HG02943 (cell line): Measurements from ENCODE around the gene INCA1.
A peak's percentile ranks its signal among the peaks of the same experiment; 100 is the strongest.

ENCODE experiments used
- ATAC-seq: cut with Tn5 transposase; IDR thresholded peaks from one replicate; pipeline ENCODE4 v1.9.1; 2021; ENCODE audit warnings: mild to moderate bottlenecking, low read depth, moderate library complexity; ENCODE audit not compliant: unreplicated experiment

INCA1 gene

DNA sequence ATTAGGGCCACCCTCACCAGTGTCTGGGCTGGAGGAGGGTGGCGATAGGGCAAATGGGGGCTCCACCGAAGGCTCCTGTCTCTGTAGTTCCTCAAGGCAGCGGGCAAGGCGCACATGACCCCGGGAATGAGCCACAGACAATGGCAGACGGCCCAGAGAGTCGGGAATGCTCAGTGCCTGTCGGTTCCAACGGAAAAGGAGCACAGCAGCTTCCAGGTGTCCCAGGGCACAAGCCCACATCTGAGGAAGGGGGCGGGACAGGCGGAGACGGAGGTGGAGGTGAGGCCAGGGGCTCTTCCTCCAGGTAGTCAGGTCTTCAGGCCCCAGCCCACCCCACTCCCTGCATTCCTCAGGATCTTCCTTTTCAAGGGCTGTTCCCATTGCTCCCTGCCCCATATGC is 24.6 kb downstream of the INCA1 start:
- no peak for ATAC-seq

DNA sequence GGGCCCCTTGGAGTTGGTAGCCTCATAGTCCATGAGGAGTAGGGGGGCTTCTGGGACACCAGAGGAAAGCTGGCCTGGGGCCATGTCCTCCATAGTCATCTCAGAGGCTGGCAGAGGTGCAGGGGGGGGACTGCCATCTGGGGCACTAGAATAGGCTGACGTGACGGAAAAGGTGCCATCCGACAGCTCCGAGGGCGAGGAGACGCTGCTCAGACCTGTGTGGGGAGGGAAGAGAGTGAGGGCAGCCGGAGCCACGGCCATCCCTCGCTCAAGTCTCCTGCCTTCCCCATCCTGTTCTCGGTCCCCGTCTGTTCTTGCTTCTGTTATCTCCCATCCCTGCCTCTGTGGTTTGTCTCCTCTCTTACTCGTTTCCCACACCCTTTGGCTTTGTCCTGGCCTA is 25.0 kb downstream of the INCA1 start:
- no peak for ATAC-seq

DNA sequence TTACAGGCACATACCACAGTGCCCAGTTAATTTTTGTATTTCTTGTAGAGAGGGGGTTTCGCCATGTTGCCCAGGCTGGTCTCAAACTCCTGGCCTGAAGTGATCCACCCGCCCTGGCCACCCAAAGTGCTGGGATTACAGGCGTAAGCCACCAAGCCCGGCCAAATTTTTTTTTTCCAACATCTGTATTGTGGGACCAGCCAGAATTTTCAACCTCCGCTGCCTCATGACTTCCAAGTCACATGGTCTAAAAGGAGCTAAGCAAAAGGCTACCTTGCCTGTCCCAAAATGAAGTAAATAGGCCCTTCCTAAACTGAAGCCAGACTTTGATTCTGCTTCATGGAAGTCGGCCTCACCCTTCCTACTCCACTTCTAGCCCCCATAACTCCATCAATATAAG is 25.5 kb downstream of the INCA1 start:
- no peak for ATAC-seq

DNA sequence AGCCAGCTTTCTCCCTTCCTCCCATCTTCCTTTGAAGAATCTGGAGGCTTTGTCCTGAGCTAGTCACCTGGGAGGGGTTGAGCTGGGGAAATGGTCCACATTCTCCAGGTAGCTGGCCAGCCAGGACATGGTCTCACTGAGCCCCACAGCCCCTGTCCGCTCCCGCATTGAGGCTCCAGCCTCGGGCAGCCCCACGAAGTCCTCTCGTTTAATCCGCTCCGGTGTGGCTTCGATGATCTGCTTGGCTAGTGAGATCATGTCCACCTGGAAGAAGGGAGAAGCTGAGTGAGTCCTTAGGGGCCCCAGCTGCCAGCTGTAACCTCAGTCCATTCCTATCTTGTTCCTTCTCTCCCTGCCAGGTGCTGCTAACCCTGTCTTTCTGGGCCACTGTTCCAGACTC is 27.0 kb downstream of the INCA1 start:
- no peak for ATAC-seq

DNA sequence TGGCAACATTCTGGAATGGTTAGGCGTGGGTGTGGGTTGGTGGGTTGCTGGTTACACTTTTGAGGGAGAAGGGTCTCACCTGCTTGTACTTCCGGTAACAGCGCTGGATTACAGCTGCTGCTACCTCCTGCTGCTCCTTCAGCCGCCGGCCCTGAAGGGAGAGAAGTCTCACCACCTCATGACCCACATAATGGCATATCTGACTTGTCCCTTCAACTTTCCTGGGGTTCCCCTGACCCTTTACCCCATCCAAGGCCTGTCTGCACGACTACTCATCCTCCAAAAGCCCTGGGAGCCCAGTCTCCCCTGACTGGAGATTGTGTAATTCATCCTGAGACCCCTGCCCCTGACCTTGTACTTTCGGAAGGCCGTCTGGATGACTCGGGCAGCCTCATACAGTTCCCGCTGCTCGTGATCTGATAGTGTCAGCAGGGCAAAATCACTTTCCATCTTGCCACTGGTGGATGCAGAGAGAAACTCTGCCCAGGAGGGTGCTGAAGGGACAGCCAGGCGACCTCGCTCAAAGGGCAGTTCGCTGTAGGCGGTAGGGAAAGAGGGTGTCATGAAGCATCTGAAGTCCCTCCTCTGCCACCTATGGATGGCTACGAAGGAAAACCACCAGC is 27.7 kb downstream of the INCA1 start:
- no peak for ATAC-seq

DNA sequence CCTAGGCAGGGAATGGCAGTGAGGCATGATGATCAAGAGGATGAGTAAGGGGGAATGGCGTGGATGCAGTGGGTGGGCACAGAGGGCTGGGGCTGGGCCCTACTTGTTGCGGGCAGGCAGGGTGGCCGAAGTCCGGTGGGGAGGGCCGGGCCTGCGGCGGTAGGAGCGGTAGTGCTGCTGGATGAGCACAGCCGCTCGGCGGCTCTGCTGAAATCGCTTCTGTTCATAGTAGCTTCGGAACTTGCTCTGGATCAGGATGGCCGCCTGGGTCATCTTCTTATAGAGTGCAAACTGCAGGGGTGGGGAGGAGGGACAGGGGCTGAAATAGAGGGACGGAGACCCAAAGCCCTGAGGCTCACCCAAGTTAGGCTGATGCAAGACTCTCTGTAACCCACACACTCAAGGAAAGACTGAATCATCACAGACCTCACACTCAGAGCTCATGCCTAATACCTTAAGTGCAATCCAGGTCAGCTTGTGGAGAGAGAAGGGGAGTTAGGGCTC is 28.2 kb downstream of the INCA1 start:
- ATAC-seq: no peak

DNA sequence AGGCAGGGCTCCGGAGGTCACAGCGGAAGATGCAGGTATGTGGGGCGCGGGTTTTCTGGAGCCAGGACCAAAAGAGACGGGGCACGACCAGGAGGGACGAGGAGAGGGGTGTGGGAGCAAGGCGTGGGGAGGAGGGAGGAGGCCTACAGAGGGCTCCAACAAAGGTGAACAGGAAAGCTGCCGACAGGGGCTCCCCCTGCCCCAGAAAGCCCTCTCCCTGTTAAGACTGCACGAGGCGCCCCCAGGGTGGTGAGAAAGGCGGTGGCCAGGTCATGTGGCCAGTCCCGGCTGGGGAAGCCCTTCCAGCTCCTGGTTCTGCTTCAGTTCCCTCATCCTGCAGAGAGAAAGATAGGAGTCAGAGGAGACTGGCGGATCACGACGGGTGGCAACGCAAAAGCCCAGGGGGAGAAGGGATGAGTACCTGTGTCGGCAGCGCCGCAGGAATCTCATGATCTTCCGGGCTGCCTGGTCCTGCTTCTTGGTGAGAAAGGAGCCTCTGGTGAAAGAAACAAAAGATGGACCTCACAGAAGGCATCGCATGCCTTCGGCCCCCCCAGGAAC is 28.8 kb downstream of the INCA1 start:
- no peak for ATAC-seq

DNA sequence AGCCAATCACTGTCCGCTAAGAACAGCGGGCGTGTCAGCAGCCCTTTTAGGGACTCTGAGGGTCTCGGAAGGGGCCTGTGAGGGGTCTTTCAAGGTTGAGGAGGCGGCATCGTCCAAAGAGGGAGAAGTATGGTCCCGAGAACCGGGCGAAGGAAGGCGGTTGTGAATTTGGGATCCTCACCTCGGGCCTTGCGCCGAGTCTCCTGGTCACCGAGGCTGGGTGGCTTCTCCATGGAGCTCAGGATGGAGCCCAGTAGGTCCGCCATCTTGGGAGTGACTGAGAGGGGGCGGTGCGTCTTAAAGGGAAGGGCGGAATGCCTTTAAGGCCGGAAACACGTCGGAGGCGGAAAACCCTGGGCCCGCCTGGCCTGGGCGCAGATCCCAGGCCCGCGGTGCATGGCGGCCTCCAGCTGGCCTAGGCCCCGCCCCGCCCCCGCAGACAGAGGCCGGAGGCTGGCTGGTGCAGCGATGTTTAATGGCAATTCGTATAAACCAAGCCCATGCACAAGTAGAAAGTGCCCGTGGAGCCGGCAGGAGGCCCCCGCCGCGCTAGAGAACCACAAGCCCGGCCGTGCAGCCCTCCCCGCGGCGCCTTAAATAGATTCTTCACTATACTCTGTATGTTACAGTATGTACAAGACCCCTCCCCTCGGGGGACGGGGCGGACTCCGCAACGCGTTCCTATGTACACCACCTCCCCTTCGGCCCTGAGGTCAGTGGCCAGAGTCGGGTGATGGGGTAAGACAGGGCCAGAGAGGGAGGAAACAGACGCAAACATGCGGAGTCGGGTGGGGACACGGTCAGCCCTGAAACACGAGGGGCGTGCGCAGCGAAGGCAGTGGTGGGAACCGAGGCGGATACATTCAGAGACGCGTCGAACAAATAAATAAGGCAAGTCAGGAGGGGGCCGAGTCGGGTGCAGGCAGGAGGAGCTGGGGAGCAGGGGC is 29.5 kb downstream of the INCA1 start, which contains the start of gene SPAG7:
Gene SPAG7 (minus strand): TSS at position 279 of the 947 bp plus-strand sequence. CDS start 13 bp downstream, at position 266.
- ATAC-seq: peak; percentile 50

DNA sequence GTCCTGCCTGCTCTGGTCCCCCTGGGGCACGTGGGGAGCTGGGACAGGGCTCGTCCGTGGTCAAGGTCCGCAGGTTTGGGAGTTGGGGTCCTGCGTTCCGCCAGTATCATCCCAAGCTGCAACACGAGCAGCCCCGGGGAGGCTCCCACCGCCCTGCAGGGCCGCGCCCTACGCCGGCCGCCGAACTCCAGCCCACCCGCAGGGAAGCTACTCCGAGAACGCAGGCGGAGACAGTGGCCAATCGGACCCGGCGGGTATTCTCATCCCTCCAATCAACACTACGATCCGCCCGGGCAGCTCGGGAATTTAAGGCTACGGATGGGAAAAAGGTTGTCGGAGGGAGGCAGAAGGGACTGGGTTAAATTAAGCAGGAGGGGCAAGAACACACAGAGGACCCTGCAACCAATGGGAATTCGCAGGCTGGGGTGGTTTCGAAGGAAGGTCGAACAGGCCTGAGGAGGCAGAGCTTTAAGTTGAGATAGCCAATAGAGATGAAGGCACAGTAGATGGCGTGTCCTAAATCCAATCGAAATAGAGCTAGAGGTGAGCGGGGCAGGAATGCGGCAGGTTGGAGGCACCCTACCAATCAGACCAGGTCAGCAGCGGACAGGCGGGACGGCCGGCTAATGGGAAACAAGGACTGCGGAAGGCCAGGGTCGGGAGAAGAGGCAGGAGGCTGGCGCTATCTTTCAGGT is 30.3 kb downstream of the INCA1 start:
- ATAC-seq: peak; percentile 89

DNA sequence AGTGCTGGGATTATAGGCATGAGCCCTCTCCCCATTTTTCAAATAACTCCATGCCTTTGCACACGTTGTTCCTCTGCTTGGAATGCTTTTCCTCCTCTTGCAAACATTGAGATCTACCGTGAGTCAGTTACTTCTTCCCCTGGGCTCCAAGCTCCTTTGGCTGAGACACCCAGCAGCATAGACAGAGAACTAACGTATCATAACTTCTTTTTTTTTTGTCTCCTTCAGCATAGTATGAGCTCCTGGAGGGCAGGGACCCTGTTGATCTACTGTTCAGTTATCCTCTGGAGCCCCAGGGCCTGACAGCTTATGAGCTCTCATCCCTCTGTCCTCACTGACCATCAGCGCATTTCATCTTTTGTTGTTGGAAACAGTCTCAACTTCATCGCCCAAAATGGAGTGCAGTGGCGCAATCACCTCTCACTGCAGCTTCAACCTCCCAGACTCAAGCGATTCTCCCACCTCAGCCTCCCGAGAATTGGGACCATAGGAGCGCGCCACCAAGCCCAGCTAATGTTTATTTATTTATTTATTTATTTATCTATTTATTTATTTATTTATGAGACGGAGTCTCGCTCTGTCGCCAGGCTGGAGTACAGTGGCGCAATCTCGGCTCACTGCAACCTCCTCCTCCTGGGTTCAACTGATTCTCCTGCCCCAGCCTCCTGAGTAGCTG is 31.9 kb downstream of the INCA1 start:
- ATAC-seq: no peak

DNA sequence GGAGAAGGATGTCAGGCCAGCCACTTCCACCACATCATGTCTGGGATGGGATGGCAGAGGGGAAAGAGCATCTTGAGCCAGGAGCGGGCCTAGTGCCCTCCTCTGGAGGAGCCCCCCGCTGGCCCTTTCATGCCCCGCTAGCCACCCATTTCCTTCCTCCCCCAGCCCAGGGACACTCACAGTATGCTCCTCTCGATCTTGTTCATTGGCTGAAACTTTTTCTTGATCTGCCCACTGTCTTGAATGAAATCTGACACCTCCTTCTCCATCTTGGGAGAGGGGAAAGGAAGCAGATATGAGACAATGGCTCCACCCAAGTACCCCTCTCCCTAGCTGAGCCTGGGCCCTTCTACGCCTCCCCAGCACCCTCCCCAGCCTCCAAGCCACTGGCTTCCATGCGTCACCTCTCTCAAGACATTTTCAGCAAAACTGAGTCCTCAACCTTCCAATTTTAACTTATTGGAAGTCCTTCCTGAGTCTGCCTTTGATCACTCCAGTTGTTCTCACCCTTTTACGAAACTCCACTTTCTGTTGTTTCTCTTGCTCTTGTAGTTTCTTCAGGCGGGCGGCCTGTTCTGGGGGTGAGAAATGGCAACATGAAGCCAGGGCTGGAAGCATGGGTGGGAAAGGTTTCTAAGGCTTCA is 36.9 kb downstream of the INCA1 start:
- no peak for ATAC-seq

DNA sequence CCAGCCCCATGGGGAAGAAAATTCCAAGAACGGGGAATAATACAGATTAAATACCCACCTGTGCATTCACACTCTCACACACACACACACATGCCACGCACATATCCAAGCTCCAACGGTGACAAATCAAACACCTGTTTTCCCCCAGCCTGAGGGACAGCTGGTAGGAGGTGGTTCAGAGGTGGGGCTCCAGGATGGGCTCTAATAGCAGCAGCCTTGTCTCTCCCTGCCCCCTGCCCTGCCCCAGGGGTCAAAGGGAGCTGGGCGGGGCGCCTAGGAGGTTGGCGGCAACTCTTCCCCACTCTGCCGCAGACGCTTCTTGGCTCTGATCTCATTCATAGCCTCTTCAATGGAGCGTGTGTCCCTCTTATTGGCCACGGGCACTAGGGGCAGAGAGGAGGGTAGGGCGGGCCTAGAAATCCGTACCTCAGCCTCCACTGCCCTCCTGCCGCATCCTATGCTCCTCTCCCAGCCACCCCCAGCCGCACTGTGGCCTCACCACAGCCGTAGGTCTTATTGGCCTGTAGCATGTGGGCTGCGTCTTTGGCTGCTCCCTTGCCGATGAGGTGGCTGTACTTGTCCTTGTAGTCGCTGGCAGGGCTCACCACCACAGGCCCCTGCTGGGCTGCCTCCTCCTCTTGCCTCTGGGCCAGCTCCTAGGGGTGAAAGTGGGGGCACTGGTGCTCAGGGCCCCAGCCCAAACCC is 37.9 kb downstream of the INCA1 start:
- no peak for ATAC-seq

DNA sequence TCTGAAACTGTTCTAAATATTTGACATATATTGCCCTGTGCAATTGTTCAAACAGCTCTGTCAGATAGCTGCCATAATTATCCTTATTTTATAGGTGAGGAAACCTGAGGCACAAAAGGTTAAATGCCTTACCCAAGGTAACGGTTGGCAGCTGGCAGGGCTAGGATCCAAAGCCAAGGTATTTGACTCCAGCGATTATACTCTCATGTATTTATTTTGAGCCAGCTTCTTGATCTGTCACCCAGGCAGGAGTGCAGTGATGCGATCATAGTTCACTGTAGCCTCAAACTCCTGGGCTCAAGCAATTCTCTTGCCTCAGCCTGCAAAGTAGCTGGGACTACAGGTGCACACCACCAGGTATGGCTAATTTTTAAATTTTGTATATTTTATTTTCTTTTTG is 39.2 kb downstream of the INCA1 start:
- ATAC-seq: no peak

DNA sequence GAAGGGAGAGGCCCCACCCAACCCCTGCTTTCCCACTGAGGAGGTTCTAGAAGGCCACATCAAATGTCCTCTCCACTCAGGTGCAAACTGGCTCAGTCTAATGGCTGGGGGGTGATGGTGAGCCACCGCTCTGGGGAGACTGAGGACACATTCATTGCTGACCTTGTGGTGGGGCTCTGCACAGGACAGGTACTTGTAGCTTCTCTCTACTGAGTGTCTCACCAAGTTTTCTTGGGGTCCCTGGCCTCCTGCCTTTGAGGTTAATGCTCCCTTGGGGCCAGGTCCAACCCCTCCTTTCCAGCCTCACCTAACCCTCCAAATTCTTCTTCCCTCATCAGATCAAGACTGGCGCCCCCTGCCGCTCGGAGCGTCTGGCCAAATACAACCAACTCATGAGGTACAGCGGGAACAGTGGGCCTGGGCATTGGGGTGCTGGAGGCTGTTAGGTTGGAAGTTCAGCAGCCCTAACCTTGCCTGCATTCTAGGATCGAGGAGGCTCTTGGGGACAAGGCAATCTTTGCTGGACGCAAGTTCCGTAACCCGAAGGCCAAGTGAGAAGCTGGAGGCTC is 40.7 kb downstream of the INCA1 start:
- ATAC-seq: no peak

DNA sequence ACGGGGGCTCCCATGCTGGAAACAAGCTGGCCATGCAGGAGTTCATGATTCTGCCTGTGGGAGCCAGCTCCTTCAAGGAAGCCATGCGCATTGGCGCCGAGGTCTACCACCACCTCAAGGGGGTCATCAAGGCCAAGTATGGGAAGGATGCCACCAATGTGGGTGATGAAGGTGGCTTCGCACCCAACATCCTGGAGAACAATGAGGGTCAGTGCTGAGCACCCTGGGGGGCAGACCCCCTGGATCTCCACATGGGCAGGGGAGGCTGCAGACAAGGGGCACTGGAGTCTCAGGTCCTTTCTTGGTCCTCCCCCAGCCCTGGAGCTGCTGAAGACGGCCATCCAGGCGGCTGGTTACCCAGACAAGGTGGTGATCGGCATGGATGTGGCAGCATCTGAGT is 42.2 kb downstream of the INCA1 start:
- no peak for ATAC-seq

DNA sequence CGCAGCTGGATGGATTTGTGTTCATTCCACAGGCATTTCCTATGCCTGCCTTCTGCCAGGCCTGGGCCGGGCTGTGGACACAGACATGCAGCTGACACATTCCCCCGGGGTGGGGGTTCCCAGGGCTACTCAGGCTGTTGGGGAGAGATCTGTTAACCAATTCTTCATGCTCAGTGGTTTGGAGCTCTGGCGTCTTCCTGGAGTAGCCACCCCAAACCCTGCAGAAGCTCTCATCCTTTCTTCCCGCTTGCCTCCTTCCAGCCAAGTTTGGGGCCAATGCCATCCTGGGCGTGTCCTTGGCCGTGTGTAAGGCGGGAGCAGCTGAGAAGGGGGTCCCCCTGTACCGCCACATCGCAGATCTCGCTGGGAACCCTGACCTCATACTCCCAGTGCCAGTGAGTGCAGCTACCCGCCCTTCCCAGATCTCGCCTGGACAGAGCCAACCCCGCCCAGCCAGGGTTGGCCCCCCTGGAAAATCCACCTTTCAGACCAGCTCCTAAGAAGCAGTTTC is 43.8 kb downstream of the INCA1 start:
- ATAC-seq: no peak

DNA sequence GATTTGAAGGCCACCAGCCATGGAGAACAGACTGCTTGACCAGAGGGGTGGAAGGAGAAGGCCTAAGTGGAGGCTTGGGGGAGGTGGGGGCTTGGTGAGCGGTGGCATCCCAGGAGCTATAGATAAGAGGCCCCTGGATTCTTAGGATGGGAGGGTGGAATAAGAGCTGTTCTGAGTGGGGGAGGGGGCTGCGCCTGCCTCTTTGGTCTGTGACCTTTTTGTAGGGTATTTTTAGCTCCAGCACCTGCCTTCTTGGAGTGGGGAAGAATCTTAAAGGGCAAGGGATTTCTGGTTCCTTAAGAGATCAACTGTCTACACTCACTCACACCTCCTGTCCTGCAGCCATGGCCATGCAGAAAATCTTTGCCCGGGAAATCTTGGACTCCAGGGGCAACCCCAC is 45.8 kb downstream of the INCA1 start:
- ATAC-seq: no peak

DNA sequence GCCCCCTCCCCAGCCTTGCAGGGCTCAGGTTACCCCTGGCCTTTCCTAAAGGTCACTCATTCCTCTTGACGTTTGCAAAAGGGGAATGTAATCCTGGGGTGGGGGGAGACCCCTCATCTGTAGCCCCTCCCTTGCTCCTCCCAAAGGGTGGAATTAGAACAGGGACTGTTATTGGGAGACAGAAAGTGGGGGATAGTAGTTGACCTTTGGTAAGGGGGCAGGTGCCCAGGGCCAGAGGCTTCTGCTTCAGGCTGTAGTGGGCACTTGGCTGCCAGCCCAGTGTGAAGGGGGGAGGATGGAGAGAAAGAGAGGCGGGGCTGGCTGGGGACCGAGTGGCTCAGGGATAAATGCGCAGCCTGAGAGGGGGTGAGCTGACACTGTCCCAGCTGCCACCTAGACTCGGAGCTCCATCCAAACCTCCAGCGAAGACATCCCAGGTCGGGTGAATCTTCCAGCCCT is 46.5 kb downstream of the INCA1 start, which contains the start of gene ENO3:
Gene ENO3 (plus strand): TSS at position 374 of the 459 bp plus-strand sequence. CDS start 711 bp downstream, outside the sequence.
- ATAC-seq: no peak
